ENCODE results near the gene PLCB1. TPM values are rescaled to one million over a fixed set of nuclear protein-coding genes. Genes with fewer than 3 reads are reported as not detected.

The PLCB1 gene
- total RNA-seq (ENCODE audit: unreplicated experiment), result 37.4 TPM
- long read RNA-seq, partial matches to known transcripts, result 3 of 4 reads
- long read RNA-seq, other reads (novel, unspliced or antisense), result 1 of 4 reads

DNA sequence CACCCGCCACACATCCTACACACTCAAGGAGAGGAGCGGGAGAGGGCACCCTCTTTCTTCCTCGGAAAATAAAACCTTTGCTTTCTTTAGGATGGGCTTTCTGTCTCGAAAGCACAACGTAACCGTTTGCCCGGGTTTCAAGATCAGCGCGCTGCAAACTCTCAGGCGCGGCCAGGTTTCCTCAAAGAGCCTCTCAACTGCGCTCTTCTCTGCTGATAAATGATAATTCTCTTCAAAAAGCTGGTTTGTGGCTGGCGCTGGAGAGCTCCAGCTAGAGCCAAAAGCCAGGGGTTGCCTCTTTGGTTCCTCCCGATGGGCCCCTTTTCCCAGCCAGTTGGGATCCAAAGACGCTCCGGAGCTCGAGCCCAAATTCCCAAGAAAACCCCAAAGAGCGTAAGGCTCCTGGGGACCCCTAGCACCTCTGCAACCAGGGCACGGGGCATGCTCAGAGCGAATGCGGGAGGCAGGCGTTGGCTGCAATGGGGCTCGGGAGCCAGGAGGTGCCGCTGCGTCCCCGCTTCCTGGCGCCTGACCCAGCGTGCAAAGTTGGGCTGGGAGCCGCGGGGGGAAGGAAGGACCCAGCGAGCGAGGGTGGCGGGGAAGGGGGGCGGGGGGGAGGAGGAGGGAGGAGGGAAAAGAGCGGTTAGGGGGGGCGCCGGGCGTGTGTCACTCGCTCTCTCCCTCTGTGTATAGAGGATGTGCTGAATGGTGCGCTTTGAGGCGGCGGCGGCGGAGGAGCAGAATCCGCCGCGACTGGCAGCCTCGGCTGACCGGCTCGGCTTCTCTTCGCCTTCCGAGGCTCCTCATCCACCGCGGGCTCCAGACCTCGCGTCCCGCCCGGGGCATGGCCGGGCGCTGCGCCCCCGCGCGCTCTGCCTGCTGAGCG lies at the start of gene PLCB1:
PLCB1 (plus strand) TSS at position 669 of the 886 bp plus-strand sequence. CDS start 386 bp downstream, outside the sequence.
- peak; percentile 93 for DNase-seq
- no peaks in the 10 kb centered on the region for H3K36me3 Mint-ChIP-seq (ENCODE audit: unreplicated experiment)
- no peaks in the 10 kb centered on the region for H3K27me3 Mint-ChIP-seq (ENCODE audit: unreplicated experiment)
- TF ChIP-seq, protein P1, sequence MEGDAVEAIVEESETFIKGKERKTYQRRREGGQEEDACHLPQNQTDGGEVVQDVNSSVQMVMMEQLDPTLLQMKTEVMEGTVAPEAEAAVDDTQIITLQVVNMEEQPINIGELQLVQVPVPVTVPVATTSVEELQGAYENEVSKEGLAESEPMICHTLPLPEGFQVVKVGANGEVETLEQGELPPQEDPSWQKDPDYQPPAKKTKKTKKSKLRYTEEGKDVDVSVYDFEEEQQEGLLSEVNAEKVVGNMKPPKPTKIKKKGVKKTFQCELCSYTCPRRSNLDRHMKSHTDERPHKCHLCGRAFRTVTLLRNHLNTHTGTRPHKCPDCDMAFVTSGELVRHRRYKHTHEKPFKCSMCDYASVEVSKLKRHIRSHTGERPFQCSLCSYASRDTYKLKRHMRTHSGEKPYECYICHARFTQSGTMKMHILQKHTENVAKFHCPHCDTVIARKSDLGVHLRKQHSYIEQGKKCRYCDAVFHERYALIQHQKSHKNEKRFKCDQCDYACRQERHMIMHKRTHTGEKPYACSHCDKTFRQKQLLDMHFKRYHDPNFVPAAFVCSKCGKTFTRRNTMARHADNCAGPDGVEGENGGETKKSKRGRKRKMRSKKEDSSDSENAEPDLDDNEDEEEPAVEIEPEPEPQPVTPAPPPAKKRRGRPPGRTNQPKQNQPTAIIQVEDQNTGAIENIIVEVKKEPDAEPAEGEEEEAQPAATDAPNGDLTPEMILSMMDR (IDR thresholded peaks at IDR 0.05; ENCODE audit: partially characterized antibody, unreplicated experiment), result peak; percentile 72
- H3K9me3 Mint-ChIP-seq (ENCODE audit: unreplicated experiment), result no peaks in the 10 kb centered on the region
- H3K4me1 Mint-ChIP-seq (ENCODE audit: low read depth, unreplicated experiment), result peaks cover 3% of the 10 kb centered on the region
- H3K27ac Mint-ChIP-seq (ENCODE audit: unreplicated experiment), result peak within 1 kb of the TSS; percentile 45
- H3K4me3 Mint-ChIP-seq (ENCODE audit: unreplicated experiment), result peak within 1 kb of the TSS; percentile 88

DNA sequence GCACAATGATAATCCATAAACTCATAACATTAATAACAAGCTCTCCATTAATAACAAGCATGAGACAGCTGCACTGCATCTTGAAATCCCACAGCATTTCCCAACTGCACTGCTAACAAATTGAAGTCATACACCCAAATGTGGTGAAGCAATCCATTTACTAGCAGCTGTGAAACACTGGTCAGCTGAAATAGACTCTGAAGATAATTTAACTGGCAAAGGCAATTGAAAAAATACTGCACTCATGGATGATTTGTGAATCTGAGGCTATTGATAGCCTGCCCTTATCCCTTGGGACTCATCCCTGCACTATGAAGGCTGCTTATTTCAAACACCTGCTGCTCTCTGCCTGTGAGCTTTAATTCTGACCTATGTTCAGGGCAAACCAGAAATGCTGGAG lies 49.1 kb upstream of the PLCB1 start:
- Mint-ChIP-seq H3K9me3 (ENCODE audit: unreplicated experiment) (no peaks in the 10 kb centered on the region), H3K27ac (ENCODE audit: unreplicated experiment) (no peak overlapping the region), H3K4me3 (ENCODE audit: unreplicated experiment) (no peak overlapping the region), H3K4me1 (ENCODE audit: low read depth, unreplicated experiment) (peaks cover 6% of the 10 kb centered on the region), H3K36me3 (ENCODE audit: unreplicated experiment) (no peaks in the 10 kb centered on the region), H3K27me3 (ENCODE audit: unreplicated experiment) (no peaks in the 10 kb centered on the region)
- DNase-seq, result no peak
- TF ChIP-seq, protein P1 (IDR thresholded peaks at IDR 0.05; ENCODE audit: partially characterized antibody, unreplicated experiment), result no peak

DNA sequence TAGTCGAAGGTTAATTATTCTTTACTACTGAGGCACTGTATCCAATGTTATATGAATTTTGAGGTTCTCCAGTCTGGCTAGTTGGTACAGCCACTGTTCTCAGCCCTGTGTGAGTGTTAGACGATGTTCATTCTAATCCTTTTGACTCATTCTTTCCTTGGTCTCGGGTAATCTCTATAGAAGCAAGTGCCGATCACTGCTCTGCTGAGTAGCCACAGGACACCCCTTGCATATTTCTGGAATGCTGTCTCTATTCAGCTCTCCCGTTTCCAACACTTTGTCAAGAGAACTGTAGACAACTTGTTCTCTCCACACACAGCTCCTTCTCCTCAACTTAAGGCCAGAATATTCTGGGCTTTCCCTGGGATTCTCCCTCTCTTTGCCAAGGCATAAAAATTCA lies 42.4 kb upstream of the PLCB1 start:
- Mint-ChIP-seq H3K4me3 (ENCODE audit: unreplicated experiment) (no peak overlapping the region), H3K4me1 (ENCODE audit: low read depth, unreplicated experiment) (no peaks in the 10 kb centered on the region), H3K36me3 (ENCODE audit: unreplicated experiment) (no peaks in the 10 kb centered on the region), H3K27me3 (ENCODE audit: unreplicated experiment) (no peaks in the 10 kb centered on the region), H3K9me3 (ENCODE audit: unreplicated experiment) (no peaks in the 10 kb centered on the region), H3K27ac (ENCODE audit: unreplicated experiment) (no peak overlapping the region)
- DNase-seq, result no peak
- TF ChIP-seq, protein P1 (IDR thresholded peaks at IDR 0.05; ENCODE audit: partially characterized antibody, unreplicated experiment), result no peak

DNA sequence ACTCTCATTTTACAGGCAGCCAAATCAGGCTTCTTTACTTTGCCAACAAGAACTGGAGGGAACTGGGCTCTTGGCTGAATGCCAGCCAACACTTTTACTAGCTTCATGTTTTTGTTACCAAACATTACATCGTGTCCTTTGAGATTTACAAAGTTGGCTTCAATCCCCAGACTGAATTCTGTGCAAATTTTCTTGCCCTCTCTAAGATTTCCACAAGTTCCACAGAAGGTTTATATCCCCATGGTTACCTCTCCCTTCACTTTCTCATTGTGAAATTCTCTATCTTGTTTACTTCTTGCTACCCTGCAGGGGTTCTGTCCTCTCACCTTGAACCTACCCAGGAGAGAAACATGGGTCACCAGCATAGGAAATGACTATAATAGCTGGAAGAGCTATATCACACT lies 37.6 kb upstream of the PLCB1 start:
- DNase-seq, result no peak
- Mint-ChIP-seq H3K27me3 (ENCODE audit: unreplicated experiment) (no peaks in the 10 kb centered on the region), H3K9me3 (ENCODE audit: unreplicated experiment) (no peaks in the 10 kb centered on the region), H3K27ac (ENCODE audit: unreplicated experiment) (no peak overlapping the region), H3K4me1 (ENCODE audit: low read depth, unreplicated experiment) (no peaks in the 10 kb centered on the region), H3K36me3 (ENCODE audit: unreplicated experiment) (no peaks in the 10 kb centered on the region), H3K4me3 (ENCODE audit: unreplicated experiment) (no peak overlapping the region)
- TF ChIP-seq, protein P1 (IDR thresholded peaks at IDR 0.05; ENCODE audit: partially characterized antibody, unreplicated experiment), result no peak

DNA sequence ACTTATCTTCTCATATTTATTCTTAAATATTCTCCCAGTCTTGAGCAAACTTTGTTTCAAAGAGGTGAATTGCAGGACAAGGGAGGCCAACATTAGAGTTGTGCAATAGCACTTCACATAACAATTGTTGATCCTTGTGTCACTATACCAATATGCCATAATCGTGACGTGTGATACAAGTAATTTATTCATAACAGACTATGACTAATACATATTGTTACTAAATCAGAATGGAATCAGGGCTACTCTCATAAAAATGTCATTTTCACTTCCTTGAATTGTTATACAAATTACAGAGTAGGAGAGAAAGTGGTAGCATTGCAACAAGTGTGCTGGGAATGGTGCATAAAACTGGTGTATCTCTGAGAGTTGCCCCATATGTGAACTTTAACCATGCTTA lies 37.2 kb upstream of the PLCB1 start:
- Mint-ChIP-seq H3K4me3 (ENCODE audit: unreplicated experiment) (no peak overlapping the region), H3K36me3 (ENCODE audit: unreplicated experiment) (no peaks in the 10 kb centered on the region), H3K9me3 (ENCODE audit: unreplicated experiment) (no peaks in the 10 kb centered on the region), H3K27me3 (ENCODE audit: unreplicated experiment) (no peaks in the 10 kb centered on the region), H3K4me1 (ENCODE audit: low read depth, unreplicated experiment) (no peaks in the 10 kb centered on the region), H3K27ac (ENCODE audit: unreplicated experiment) (no peak overlapping the region)
- TF ChIP-seq, protein P1 (IDR thresholded peaks at IDR 0.05; ENCODE audit: partially characterized antibody, unreplicated experiment), result no peak
- DNase-seq, result no peak
